Middle frontal gyrus (tissue), 1 donor: ENCODE measurements around the gene MOB2.
A peak's percentile ranks its signal among the peaks of the same experiment; 100 is the strongest.

ENCODE experiments used
- DNase-seq: peaks from one replicate; pipeline ENCODE4 v3.0.0-alpha.2; 2015; ENCODE audit warnings: low spot score; ENCODE audit errors: extremely low spot score

Gene MOB2

DNA sequence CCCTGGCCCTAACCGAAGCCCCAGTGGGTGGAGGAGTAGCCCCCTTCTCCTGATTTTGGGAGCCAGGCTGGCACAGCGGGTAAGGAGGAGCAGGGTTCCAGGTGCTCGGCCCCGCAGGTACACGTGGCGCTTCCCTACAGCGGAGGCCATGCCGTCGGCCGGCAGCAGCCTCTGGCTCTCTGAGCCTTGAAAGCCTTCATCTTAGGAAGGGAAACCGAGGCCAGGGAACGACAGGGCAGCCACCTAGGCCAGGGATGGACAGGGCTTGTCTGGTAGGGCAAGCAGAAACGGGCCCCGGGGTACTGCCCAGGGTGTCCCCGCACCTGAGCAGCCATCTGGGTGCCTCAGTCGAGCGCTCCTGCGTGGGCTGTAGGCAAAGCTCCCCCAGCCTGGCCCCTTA, 28.7 kb downstream of the MOB2 start:
- DNase-seq: no peak

DNA sequence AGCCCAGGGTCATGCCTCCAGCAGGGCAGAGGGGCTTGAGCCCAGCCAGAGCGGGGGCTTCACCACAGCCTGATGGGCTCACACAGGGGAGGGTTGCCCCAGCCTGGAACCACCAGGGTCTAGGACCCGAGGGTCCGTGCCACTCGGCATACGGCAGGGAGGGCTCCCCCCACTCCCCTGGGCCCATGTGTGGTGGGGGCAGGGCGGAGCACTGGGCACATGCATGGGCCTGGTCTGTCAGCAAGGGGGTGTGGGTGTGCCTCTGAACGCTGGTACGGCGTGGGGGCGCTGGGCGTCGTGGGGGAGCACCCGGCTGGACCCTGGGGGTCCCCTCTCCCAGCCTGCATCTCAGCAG, 29.3 kb downstream of the MOB2 start:
- DNase-seq: no peak

DNA sequence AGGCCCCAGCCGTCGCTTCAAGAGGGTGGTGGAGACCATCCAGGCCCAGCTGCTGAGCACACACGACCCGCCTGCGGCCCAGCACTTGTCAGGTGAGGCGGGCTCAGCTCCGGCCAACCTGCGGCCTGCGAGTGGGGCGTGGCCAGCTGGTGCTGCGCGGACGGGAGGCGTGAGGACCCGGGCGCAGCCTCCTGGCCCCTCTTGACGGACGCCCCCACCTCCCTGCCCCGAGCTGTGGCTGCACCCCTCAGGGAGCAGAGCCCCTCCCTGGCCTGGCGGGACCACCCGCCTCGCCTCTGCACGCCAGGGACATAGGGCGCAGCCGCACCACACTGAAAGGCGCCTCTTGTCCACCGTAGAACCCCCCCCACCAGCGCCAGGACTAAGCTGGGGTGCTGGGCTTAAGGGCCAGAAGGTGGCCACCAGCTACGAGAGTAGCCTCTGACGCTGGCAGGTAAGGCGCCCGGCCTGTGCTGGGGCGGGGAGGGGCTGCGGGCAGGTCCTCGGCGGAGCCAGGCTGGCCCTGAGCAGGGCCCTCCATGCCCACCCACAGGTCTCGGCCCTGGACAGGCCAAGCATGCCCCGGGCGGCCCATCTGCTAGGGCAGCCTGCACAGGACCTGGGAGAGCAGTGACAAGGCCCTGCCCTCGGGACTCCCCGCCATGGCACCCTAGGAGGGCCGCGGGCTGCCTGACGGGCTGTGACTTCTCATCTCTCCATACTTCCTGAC, 29.8 kb downstream of the MOB2 start:
- DNase-seq: no peak

DNA sequence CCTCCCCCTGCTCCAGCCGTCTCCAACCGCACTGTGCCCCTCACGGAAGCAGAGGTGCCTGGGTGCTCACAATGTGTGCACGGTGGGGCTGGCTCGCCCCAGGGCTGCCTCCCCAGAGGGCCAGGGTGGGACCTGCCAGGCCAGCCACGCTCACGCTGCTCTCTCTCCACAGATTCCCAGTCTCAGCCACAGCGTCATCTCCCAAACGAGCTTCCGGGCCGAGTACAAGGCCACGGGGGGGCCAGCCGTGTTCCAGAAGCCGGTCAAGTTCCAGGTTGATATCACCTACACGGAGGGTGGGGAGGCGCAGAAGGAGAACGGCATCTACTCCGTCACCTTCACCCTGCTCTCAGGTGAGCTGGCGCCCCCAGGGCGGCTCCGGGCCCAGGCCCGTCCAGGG, 30.4 kb downstream of the MOB2 start:
- no peak for DNase-seq

DNA sequence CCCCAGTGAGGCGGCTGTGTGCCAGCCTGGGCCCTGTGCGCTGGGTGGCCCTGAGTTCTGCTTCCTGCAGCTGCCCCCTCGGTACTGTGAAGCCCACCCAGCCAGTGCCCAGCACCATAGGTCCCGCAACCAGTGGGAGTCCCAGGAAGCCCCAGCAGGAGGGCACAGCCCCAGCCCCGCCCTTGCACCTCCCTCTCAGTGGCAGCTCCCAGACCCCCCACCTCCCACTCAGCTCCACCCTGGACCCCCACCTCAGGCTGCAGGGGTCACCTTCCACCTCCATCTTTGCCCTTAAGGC, 30.9 kb downstream of the MOB2 start:
- DNase-seq: no peak

DNA sequence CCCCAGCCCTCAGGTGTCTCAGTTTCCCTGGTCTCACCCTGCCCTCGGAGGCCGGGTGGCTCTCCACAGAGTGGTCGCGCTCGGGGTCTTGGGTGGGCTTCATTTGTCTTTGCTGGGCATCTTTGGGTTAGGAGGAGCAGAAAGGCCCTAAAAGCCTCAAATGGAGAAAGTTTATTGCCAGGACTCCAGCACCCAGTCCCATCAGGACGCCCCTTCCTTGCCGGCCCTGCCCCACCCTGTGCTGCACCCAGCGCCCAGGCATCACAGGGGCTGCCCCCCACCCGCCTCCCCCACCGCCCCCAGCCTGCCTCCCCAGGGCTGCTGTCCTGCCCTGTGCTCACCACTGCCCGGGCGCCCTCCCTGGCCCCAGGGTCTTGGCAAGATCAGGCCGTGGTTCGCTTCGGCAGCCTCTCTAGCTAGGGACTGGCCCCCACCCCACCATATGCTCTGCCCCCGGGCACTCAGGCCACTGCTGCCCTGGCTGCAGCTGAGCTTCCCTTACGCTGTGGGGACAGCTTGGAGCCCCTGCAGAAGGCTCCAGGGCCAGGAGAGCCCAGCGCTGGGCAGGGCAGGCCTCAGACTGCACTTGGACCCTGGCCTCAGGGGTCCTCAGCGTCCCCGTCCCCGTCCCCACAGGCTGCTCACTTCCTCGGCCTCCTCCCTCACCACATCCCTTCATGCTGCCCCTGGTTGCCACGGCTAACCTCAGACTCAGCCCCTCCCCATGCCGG, 31.4 kb downstream of the MOB2 start:
- no peak for DNase-seq

DNA sequence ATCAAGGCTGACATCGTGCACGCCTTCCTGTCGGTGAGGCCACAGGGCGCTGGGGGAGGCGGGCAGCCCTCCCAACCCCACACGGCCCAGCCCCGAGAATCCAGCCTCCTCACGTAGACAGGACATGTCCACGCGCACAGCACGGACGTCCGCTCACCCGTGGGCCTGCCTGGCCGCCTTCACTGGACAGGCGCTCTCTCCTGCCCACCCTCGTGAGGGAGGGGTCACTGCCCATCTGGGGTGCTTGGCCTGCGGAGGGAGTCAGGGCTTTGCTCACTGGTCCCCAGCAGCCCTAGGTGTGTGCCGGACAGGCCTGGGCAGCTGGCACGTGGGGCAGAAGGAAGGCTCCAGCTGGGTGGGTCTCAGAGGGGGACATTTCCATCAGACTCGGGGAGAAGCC, 32.0 kb downstream of the MOB2 start:
- no peak for DNase-seq

DNA sequence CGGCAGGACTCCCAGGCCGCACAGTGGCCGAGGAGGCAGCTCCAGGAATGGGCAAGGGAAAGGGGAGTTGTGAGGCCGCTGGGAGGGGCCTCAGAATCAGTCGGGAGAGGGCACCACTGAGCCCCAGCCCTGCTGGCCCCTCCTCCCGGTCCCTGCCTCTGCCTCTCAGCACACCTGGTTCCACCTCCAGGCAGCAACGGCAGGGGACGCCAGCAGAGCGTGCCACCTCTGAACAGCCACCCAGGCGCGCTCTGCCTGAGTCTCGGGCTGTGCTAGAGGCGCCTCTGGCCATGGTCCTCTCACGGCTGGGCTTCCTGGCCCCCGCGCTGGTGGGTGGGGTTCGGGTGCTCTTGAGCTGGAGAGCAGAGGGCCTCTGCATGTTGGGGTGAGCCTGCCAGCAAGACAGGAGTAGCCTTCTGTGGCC, 33.0 kb downstream of the MOB2 start:
- no peak for DNase-seq

DNA sequence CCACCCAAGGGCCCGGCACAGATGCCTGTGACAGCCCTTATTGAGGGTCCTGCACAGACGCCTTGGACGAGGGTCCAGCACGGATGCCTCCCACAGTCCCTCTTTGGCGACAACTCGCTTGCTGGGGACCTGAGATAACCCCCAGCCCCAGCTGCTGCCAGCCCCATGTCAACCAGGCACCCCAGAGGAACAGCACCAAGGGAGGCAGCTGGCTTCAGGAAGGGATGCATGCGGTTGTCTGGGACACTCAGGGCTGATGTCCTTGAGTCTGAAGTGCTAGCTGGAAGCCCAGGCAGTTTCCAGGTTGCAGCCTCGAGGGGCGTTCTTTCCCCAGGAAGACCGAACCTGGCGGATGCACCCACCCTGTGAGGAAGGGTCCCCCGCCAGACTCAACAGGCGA, 33.8 kb downstream of the MOB2 start:
- no peak for DNase-seq

DNA sequence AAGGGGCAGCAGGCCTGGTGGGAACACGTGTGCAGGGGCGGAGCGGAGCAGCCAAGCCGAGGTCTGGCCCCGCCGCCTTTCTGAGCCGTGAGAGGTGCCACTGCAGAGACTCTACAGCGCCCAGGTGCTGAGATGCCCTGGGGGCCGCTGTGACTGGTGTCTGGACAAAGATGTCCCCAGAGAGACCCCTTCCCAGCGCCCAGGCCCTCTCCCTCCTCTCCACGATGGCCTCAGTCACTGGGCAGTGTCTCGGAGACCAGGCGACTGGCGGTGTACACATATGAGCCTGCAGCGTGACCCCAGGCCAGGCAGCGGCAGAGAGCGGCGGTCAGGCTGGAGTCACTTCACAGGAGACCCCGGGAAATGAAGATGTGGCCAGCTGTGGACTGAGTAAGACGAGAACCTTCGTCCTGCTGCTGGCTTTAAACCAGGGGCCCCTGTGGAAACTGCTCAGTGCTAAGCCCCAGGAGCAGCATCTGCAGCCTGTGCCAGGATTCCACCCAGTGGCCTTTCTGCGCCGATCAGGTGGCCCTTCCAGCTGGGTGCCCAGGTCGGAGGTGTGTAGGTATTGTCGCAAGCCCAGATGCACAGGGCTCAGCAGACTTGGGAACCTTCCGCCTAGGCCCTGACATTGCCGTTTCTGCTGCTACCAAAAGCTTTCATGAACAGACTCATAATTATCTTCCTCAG, 34.7 kb downstream of the MOB2 start:
- no peak for DNase-seq

DNA sequence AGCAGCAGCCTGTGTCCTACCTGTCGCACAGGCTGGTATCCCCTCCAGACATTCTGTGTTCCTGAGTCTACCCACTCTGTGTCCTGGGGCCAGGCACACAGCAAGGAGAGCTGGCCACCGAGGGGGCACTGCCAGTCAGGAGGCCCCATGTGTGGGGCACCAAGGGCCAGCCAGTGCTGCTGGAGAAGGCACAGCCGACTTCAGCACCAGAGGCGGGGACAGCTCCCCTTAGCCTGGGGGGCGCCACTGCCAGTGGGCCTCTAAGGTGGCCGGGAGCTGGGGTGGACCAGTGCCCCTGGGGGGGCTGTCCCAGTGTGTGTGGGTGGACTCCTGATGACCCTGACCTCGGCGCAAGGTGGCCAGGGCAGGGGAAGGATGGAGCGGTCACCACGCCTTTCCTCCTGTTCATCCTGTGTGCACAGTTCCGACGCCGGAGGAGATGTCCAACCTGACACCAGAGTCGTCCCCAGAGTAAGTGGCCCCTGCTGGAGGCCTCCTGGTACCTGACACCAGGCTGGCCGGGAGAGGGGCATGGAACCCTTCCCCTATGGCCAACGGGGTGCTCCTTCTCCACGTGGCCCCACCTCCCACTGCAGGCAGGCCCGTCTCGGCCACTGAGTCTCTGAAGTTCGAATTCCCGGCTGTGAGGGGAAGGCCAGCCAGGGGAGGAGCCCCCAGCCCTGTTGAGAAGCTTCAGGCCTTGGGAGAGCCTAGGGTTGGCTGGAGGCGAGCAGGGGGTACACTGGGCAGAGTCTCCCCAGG, 35.4 kb downstream of the MOB2 start:
- DNase-seq: no peak

DNA sequence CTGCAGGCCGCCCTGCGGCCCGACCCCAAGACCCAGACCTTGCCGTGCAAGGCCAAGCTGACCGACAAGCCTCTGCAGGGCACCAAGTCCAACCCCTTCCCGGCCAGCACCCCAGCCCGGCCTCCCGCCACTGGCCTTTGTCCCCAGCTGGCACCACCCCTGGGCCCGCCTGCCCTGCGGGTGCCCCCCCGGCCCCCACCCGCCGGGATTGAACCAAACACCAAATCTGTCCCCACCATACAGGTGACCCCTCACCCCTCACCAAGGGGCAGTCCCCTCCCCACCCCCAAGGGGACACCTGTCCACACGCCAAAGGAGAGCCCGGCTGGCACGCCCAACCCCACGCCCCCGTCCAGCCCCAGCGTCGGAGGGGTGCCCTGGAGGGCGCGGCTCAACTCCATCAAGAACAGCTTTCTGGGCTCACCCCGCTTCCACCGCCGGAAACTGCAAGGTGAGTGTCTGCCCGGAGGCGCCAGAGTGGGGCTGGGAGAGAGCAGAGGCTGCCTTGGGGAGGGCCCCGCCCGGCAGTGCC, 36.2 kb downstream of the MOB2 start:
- DNase-seq: no peak

DNA sequence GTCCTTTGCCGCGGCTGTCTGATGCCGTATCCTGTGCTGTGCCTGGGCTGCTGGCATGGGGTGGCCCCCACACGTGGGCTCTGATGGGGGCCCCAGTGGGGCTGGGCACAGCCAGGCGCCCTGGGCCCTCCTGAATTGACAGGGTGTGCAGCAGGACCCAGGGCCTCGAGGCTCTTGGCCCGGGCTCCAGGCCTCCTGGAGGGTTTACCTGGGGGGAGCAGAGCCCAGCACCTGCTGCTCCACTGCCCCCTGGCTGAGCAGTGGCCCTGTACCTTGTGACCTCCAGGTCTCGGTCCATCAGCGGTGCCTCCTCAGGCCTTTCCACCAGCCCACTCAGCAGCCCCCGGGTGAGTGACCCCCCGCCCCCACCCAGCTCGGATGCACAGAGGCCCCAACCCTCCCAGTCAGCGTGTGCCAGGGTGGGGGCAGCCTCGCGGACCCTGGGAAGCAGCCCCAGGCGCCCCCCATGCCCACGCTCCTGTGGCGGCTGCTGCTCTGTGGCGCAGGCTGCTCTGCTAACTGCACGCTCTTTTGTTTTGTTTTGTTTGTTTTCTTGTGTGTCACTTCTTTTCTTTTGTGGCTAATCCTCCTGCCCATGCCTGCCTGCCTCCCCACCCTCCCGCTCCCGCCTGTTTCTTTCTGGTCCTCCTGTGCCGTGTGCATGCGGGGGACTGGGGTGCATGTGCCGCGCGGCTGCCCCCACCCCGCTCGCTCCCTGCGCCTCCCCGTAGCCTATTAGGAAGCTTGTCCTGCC, 36.9 kb downstream of the MOB2 start:
- DNase-seq: no peak

DNA sequence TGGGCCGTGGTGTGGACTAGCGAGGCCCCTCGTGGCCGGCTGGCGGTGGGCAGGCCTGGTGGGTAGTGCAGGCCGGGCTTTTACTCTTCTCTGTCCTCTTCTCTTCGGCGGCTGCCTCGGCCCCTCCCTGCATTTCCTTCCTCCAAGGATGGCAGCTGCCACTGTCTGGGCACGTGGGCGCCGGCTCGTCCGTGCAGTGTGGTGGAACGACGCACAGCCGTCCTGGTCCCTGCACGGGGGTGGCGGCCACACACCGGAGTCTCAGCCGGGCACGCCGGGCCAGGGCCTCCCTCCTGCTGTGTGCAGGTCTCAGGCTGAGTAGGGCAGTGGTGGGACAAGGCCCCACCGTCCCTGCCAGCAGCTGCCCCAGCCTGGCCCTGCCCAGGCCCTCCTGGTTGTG, 37.7 kb downstream of the MOB2 start:
- DNase-seq: peak; percentile 16

DNA sequence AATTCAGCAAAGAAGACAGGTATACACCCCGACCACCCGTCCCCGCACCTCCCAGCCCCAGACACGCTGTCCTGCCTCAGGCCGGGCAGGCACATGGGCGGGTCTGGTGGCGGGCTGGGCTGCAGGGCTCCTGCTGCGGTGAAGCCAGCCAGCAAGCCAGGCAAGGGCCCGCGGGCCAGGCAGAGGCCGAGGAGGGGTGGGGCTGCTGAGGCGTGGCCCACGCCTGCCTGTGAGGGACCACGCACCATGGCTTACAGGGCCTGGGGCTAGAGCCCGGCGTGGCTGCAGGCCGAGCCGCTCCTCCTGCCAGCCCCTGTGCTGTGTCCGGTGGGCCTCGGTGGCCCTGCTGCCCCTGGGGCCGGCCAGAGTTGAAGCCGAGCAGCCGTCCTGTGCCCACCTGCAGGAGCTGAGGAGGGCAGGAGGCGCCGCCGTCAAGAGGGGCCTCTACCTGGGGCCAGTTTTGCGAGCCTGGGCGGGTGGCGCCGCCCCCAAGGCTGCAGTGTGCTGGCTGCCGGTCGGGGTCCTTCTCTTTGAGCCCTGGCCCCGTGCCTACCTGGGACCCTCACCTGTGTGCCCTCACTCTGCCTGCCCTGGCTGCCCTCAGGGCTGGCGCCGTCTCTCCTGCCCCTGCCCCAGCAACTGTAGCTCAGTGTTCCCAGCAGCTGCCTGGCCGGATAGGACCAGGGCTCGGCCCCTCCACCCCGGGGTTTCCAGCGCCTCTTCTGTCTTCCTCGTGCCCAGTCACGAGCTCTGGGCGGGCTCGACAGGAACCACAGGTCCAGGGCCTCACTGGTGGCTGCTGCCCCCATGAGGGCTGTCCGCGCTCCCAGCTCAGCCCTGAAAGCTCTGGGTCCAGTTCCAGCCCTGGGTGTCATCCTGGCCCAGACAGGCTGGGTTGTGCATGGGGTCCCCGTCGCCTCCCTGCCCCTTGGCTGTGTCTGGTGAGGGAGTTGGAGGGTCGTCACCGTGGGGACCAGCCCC, 38.4 kb downstream of the MOB2 start:
- DNase-seq: no peak

DNA sequence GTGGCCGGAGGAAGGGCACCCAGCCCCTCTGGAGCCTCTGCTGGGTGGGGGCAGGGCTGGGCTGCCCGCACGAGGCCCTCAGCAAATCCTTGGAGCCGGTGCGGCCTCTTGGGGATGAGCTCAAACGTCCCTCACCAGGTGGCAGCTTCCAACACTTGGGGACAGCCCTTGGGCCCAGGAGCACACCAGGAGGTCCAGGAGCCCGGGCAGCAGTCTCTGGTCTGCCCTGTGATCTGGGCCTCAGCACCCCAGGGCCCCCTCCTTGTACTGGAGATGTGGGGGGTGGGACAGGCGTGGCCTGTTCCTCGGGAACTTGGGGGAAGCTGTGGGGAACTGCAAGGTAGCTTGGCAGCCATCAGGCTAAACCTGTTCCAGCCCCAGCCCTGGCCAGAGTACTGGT, 40.0 kb downstream of the MOB2 start:
- no peak for DNase-seq

DNA sequence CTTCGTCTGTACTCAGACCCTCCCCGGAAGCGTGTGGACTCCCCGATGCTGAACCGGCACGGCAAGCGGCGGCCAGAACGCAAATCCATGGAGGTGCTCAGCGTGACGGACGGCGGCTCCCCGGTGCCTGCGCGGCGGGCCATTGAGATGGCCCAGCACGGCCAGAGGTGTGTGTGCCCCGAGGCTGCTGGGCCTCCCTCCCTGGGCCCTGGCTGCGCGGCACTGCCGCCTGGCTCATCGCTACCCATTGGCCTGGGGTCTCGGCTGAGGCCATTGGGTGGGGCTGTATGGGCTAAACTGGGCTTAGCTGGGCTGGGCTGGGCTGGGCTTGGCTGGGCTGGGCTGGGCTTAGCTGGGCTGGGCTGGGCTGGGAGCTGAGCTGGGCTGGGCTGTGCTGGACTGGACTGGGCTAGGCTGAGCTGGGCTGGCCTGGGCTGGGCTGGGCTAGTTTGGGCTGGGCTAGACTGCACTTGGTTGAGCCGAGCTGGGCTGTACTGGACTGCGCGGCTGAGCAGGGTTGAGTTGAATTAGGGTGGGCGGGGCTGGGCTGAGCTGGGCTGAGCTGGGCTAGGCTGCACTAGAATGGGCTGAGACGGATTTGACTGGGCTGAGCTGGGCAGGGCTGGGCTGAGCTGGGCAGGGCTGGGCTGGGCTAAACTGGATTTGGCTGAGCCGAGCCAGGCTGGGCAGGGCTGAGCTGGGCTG, 40.7 kb downstream of the MOB2 start:
- DNase-seq: no peak

DNA sequence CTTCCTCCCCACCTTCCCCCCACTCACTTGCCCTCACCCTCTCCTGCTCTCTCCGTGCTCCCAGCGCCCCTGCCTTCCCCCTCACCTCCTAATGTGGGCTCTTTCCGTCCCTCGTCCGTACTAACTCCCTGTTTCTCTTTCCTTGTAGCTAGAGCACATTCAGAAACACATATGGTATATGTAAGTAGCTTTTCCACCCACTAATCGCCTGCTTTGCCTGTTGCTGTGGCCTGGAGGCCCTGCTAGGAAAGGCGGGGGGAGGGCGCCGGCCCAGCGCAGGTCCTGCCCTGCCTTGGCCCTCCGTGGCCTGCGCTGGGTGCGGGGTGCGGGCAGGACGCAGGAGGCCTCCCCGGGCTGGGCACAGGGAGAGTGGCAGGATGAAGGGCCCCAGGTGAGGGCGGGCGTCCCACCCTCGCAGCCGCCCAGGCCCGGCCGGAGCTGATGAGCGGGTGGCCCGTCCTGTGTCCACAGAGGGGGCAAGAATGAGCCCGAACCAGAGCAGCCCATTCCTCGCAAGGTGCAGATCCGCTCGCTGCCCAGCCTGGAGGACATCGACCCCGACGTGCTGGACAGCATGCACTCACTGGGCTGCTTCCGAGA, 41.7 kb downstream of the MOB2 start:
- no peak for DNase-seq

DNA sequence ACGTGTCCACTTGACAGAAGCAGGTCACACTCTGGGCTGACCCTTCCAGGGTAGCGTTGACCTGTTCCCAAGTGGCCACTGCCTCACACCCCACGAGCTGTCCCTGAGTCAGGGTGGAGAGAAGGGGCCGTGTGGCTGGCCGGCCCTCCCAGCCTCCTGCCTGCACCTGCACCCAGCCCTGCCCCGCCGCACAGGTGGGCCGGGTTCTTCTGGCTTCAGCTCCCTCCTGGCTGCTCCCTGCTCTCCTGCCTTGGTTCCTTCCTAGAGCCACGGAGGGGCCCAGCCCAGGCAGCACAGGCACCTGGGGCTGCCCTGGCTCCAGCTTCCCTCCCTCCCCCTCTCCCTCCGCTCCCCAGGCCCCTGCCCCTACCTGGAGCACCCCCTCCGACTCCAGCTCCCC, 42.3 kb downstream of the MOB2 start:
- no peak for DNase-seq
